HCT116 (cell line): Measurements from ENCODE around the gene TBRG4.

Source experiments
- CEBPB ChIP-seq: IDR thresholded peaks from 2 replicates; pipeline ENCODE4 v1.6.1; 2012; ENCODE audit warnings: low read depth
- CTCF ChIP-seq, 3 experiments: fragments of 200-600 bp in 1 of 3; sonication (generic) in 1 of 3; IDR thresholded peaks in 2 of 3; conservative IDR thresholded peaks in 1 of 3; 2 replicates each; pipeline ENCODE4 v1.5.1; 2012 to 2017; ENCODE audit warnings: low read depth in 2 of 3, low read length in 2 of 3, antibody characterized with exemption in 1 of 3, borderline replicate concordance in 1 of 3, control low read depth in 1 of 3, mild to moderate bottlenecking in 1 of 3, mixed read lengths in 1 of 3, mixed run types in 1 of 3, moderate library complexity in 1 of 3; ENCODE audit not compliant: insufficient read depth in 1 of 3
- EGR1 ChIP-seq: IDR thresholded peaks from 2 replicates; pipeline ENCODE4 v1.6.1; 2012; ENCODE audit warnings: low read depth
- EZH2 ChIP-seq: fragments of 200-600 bp; sonication (generic); IDR thresholded peaks from 2 replicates; pipeline ENCODE4 v1.6.1; 2017; ENCODE audit warnings: antibody characterized with exemption, mixed run types
- EZH2phosphoT487 ChIP-seq: fragments of 200-600 bp; IDR thresholded peaks from 2 replicates; pipeline ENCODE4 v1.6.1; 2018; ENCODE audit warnings: antibody characterized with exemption, borderline replicate concordance
- FOSL1 ChIP-seq: IDR thresholded peaks from 2 replicates; pipeline ENCODE4 v1.6.1; 2012; ENCODE audit warnings: low read depth
- POLR2A ChIP-seq: IDR thresholded peaks from 2 replicates; pipeline ENCODE4 v1.7.0; 2011; ENCODE audit warnings: borderline replicate concordance; ENCODE audit not compliant: insufficient read depth, insufficient read length; ENCODE audit errors: extremely low read depth
- POLR2AphosphoS5 ChIP-seq: IDR thresholded peaks from 2 replicates; pipeline ENCODE4 v1.6.1; 2011; ENCODE audit warnings: mild to moderate bottlenecking, low read depth, low read length, moderate library complexity
- REST ChIP-seq: IDR thresholded peaks from 2 replicates; pipeline ENCODE4 v1.6.1; 2012; ENCODE audit warnings: low read depth
- SIN3A ChIP-seq: IDR thresholded peaks from 2 replicates; pipeline ENCODE4 v1.6.1; 2012; ENCODE audit warnings: low read depth
- TCF7L2 ChIP-seq: IDR thresholded peaks from 2 replicates; pipeline ENCODE4 v1.7.0; 2011; ENCODE audit warnings: borderline replicate concordance, inconsistent platforms; ENCODE audit not compliant: insufficient read depth, insufficient read length; ENCODE audit errors: extremely low read depth
- ZNF274 ChIP-seq: fragments of 200-500 bp; sonication (Bioruptor generic); IDR thresholded peaks from 2 replicates; pipeline ENCODE4 v1.6.1; 2014; ENCODE audit warnings: mild to moderate bottlenecking, low read depth, low read length, inconsistent platforms
- TF ChIP-seq, protein P1 (sequence below): IDR thresholded peaks from 2 replicates; pipeline ENCODE4 v1.6.1; 2011; ENCODE audit warnings: mild to moderate bottlenecking, low read length, moderate library complexity; ENCODE audit not compliant: insufficient replicate concordance; ENCODE audit errors: extremely low read depth

DNA sequence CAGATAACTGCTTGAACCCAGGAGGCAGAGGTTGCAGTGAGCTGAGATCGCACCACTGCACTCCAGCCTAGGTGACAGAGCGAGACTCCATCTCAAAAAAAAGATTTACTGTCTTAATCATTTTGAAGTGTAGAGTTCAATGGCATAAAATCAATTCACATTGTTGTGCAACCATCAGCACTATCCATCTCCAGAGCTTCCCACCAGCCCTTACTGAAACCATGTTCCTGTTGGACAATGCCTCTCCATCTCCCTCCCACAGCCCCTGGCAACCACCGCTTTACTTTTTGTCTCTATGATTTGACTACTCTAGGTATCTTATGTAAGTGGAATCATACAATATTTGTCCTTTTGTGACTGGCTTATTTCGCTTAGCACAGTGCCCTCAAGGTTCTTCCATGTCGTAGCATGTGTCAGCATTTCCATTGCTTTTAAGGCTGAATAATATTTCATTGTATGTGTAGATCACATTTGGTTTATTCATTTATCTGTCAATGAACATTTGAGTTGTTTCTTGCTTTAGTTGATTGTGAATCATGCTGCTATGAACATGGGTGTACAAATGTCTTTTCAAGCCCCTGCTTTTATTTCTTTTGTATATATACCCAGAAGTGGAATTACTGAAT is 55.8 kb downstream of the TBRG4 start:
- TF ChIP-seq CTCF (IDR thresholded peaks at IDR 0.05 in 2 of 3, conservative IDR thresholded peaks at IDR 0.05 in 1 of 3; ENCODE audit: borderline replicate concordance in 1 of 3, insufficient read depth in 1 of 3, low read depth in 2 of 3, low read length in 2 of 3) (no peak), EZH2phosphoT487 (no peak), REST (no peak), POLR2A (no peak), POLR2AphosphoS5 (no peak), CEBPB (no peak), EGR1 (no peak), FOSL1 (no peak), SIN3A (no peak), TCF7L2 (no peak), ZNF274 (no peak), EZH2 (no peak)
- TF ChIP-seq, protein P1, sequence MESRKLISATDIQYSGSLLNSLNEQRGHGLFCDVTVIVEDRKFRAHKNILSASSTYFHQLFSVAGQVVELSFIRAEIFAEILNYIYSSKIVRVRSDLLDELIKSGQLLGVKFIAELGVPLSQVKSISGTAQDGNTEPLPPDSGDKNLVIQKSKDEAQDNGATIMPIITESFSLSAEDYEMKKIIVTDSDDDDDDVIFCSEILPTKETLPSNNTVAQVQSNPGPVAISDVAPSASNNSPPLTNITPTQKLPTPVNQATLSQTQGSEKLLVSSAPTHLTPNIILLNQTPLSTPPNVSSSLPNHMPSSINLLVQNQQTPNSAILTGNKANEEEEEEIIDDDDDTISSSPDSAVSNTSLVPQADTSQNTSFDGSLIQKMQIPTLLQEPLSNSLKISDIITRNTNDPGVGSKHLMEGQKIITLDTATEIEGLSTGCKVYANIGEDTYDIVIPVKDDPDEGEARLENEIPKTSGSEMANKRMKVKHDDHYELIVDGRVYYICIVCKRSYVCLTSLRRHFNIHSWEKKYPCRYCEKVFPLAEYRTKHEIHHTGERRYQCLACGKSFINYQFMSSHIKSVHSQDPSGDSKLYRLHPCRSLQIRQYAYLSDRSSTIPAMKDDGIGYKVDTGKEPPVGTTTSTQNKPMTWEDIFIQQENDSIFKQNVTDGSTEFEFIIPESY: no peak
